RWPE2 (cell line): ENCODE results near the gene WNT9B.
"Not testable (repeated sequence)": the region's sequence is repeated elsewhere in the genome, so short reads cannot be mapped to it uniquely, and the experiment has no call there.

Source experiments
- ATAC-seq: fragments of 200-7000 bp; cut with Tn5 transposase; 3 replicates; pipeline ENCODE4 v1.9.1; 2021; ENCODE audit warnings: low read depth
- DNase-seq: peaks from one replicate; pipeline ENCODE4 v3.0.0-alpha.2; 2020; ENCODE audit warnings: low spot score
- H3K27ac ChIP-seq: fragments of 450-650 bp; 2 replicates; pipeline ENCODE4 v1.5.1; 2017; ENCODE audit warnings: mild to moderate bottlenecking; ENCODE audit not compliant: poor library complexity, severe bottlenecking
- H3K27me3 ChIP-seq: fragments of 250-450 bp; sonication (Bioruptor Pico); 2 replicates; pipeline ENCODE4 v1.5.1; 2021; ENCODE audit warnings: mild to moderate bottlenecking, moderate library complexity; ENCODE audit not compliant: insufficient read depth, poor library complexity, severe bottlenecking
- H3K36me3 ChIP-seq: fragments of 250-450 bp; sonication (Bioruptor Pico); 2 replicates; pipeline ENCODE4 v1.5.1; 2020; ENCODE audit warnings: low read depth, mild to moderate bottlenecking, moderate library complexity
- H3K4me1 ChIP-seq: fragments of 250-450 bp; sonication (Bioruptor Pico); 2 replicates; pipeline ENCODE4 v1.5.1; 2021; ENCODE audit warnings: mild to moderate bottlenecking, moderate library complexity; ENCODE audit not compliant: insufficient read depth, poor library complexity, severe bottlenecking
- H3K4me3 ChIP-seq: fragments of 250-450 bp; sonication (Bioruptor Pico); 2 replicates; pipeline ENCODE4 v1.5.1; 2021; ENCODE audit warnings: mild to moderate bottlenecking, moderate library complexity; ENCODE audit not compliant: severe bottlenecking
- H3K9me3 ChIP-seq: fragments of 250-450 bp; sonication (Bioruptor Pico); 2 replicates; pipeline ENCODE4 v1.5.1; 2021; ENCODE audit warnings: mild to moderate bottlenecking, moderate library complexity; ENCODE audit not compliant: severe bottlenecking
- TF ChIP-seq, protein P1 (sequence below): fragments of 450-650 bp; IDR thresholded peaks from one replicate; pipeline ENCODE4 v1.5.1; 2017; ENCODE audit warnings: mild to moderate bottlenecking, moderate library complexity; ENCODE audit not compliant: poor library complexity, severe bottlenecking

The WNT9B gene

DNA sequence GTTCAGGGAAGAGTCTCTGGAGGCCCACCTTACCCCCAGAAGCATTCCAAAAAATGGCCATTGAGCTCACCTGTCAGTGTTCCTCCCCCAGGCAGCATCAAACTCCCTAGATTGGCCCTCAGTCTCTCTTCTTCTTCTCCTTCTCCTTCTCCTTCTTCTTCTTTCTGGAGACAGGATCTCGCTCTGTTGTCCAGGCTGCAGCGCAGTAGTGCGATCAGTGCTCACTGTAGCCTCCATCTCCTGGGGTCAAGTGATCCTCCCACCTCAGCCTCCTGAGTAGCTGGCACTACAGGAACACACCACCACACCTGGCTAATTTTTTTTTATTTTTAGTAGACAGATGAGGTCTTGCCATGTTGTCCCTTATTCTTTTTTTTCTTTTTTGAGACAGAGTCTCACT is 16.5 kb upstream of the WNT9B start:
- Histone ChIP-seq H3K27me3 (no peaks in the 10 kb centered on the region), H3K9me3 (no peaks in the 10 kb centered on the region), H3K36me3 (no peaks in the 10 kb centered on the region), H3K4me1 (no peaks in the 10 kb centered on the region), H3K27ac (no peak overlapping the region), H3K4me3 (no peak overlapping the region)
- DNase-seq (no peak), ATAC-seq (no peak)
- TF ChIP-seq, protein P1, sequence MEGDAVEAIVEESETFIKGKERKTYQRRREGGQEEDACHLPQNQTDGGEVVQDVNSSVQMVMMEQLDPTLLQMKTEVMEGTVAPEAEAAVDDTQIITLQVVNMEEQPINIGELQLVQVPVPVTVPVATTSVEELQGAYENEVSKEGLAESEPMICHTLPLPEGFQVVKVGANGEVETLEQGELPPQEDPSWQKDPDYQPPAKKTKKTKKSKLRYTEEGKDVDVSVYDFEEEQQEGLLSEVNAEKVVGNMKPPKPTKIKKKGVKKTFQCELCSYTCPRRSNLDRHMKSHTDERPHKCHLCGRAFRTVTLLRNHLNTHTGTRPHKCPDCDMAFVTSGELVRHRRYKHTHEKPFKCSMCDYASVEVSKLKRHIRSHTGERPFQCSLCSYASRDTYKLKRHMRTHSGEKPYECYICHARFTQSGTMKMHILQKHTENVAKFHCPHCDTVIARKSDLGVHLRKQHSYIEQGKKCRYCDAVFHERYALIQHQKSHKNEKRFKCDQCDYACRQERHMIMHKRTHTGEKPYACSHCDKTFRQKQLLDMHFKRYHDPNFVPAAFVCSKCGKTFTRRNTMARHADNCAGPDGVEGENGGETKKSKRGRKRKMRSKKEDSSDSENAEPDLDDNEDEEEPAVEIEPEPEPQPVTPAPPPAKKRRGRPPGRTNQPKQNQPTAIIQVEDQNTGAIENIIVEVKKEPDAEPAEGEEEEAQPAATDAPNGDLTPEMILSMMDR = no peak

DNA sequence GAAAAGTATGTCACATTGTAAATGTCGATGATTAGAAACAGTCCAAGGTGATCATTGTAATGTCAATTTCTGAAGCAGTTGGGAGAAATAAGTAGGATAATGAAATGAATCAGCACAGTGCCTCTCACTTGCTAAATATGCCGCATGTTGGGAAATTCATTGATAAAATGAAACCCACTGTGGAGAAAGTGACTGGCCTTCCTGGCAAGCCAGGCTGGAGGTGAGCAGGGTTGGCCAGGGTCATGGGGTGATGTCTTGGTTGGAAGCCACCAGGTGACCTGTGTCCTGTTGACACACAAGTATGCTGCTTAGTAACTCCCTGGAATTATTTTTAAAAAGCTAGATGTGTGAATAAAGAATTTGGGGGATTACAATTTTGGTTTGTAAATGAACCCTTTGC is 14.9 kb upstream of the WNT9B start:
- peaks cover 8% of the 10 kb centered on the region for H3K27me3 ChIP-seq
- no peak overlapping the region for H3K4me3 ChIP-seq
- no peaks in the 10 kb centered on the region for H3K36me3 ChIP-seq
- ATAC-seq = no peak
- no peaks in the 10 kb centered on the region for H3K9me3 ChIP-seq
- no peak overlapping the region for H3K27ac ChIP-seq
- H3K4me1 ChIP-seq = no peaks in the 10 kb centered on the region
- DNase-seq = no peak
- TF ChIP-seq, protein P1 = no peak

DNA sequence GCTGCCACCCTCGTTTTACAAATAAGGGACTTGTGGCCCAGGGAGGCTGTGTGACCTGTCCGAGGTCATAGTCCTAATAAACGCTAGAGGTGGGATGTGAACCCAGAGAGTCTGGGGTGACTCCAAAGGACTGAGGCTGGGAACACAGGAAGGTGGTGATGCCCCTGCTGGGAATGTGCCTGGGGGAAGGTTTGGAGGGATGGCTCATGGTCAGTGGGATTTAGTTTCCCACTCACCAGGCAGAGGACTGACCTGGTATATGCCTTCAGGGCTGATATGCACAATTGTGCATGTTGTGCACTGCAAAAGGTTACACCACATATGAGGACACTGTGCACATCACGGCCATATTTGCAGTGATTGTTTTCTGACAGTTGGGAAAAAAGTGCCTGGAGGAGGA is 13.9 kb upstream of the WNT9B start:
- Histone ChIP-seq H3K9me3 (no peaks in the 10 kb centered on the region), H3K4me3 (no peak overlapping the region), H3K36me3 (no peaks in the 10 kb centered on the region), H3K27me3 (peaks cover 8% of the 10 kb centered on the region), H3K27ac (no peak overlapping the region), H3K4me1 (no peaks in the 10 kb centered on the region)
- TF ChIP-seq, protein P1 = no peak
- DNase-seq (no peak), ATAC-seq (no peak)

DNA sequence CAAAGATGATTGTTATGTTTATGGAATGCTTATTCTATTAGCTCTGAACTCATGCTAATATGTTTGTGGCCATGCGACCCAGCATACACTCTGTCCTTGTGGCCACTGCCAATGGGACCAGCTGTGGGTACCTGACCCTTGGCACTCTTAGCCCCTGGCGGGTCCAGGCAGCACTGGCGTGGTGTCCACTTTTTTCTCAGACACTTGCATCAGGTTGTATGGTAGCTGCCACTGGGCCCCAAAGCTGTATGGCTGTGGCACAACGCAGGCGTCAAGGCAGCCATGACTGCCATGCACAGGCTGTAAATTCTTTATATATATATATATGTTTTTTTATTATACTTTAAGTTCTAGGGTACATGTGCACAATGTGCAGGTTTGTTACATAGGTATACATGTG is 12.2 kb upstream of the WNT9B start:
- H3K9me3 ChIP-seq = peaks cover 2% of the 10 kb centered on the region
- H3K36me3 ChIP-seq = no peaks in the 10 kb centered on the region
- H3K4me1 ChIP-seq = no peaks in the 10 kb centered on the region
- TF ChIP-seq, protein P1 = no peak
- H3K27me3 ChIP-seq = peaks cover 8% of the 10 kb centered on the region
- no peak for ATAC-seq
- H3K4me3 ChIP-seq = no peak overlapping the region
- DNase-seq = no peak
- no peak overlapping the region for H3K27ac ChIP-seq

DNA sequence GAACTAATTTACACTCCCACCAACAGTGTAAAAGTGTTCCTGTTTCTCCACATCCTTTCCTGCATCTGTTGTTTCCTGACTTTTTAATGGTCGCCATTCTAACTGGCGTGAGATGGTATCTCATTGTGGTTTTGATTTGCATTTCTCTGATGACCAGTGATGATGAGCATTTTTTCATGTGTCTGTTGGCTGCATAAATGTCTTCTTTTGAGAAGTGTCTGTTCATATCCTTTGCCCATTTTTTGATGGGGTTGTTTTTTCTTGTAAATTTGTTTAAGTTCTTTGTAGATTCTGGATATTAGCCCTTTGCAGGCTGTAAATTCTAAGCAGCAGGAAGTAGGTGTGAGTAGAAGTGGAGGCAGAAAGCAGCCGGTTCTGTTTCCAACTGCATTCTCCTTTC is 10.8 kb upstream of the WNT9B start:
- DNase-seq, ATAC-seq, H3K27me3 ChIP-seq, H3K9me3 ChIP-seq, H3K36me3 ChIP-seq, H3K4me1 ChIP-seq, H3K27ac ChIP-seq, H3K4me3 ChIP-seq: not testable (repeated sequence)
